ENCODE results near the gene HOXD13. TPM values are rescaled to one million over a fixed set of nuclear protein-coding genes. Genes with fewer than 3 reads are reported as not detected.
A peak's percentile ranks its signal among the peaks of the same experiment; 100 is the strongest.

Gene HOXD13
- total RNA-seq, 1 experiment from 2014 or later: 32.7 TPM

DNA sequence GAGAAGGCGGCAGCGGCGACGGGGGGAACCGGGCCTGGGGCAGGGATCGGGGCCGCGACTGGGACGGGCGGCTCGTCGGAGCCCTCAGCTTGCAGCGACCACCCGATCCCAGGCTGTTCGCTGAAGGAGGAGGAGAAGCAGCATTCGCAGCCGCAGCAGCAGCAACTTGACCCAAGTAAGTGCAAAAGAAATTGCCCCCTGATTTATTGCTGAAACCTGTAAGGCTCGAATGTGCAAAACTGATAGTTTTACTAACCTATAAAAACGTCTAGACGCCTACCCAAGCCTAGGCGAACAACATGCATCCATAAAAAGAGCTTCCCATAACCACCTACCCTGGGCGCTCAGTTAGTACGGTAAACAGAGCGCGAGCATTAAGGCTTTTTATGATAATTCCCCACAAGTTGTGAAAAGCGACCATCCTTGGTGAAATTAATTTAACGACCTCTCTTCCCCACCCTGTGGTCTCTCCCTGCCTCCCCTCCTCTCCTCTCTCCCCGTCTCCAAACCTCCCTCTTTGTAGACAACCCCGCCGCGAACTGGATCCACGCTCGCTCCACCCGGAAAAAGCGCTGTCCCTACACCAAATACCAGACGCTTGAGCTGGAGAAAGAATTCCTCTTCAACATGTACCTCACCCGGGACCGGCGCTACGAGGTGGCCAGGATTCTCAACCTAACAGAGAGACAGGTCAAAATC, 31.0 kb downstream of the HOXD13 start:
- BruUV-seq (replicated peaks): no TSS peak
- no peaks in the 10 kb centered on the region for H3K9me3 ChIP-seq (ENCODE audit: low read depth, low read length, poor library complexity, severe bottlenecking)
- intact Hi-C loops (cut with micrococcal nuclease; ENCODE audit: unreplicated experiment): loop anchor here (10.0 kb wide), 1 partner anchor 1631 kb away; no protein-coding TSS in a partner anchor
- ChIA-PET CTCF (no interaction called here), POLR2A (ENCODE audit: low non-redundant PET) (no interaction called here)
- H3K4me1 ChIP-seq (ENCODE audit: insufficient read depth, low read length, poor library complexity, severe bottlenecking): peaks cover 65% of the 10 kb centered on the region
- peak; percentile 61 for DNase-seq (ENCODE audit: low spot score)
- TF ChIP-seq, protein P1, sequence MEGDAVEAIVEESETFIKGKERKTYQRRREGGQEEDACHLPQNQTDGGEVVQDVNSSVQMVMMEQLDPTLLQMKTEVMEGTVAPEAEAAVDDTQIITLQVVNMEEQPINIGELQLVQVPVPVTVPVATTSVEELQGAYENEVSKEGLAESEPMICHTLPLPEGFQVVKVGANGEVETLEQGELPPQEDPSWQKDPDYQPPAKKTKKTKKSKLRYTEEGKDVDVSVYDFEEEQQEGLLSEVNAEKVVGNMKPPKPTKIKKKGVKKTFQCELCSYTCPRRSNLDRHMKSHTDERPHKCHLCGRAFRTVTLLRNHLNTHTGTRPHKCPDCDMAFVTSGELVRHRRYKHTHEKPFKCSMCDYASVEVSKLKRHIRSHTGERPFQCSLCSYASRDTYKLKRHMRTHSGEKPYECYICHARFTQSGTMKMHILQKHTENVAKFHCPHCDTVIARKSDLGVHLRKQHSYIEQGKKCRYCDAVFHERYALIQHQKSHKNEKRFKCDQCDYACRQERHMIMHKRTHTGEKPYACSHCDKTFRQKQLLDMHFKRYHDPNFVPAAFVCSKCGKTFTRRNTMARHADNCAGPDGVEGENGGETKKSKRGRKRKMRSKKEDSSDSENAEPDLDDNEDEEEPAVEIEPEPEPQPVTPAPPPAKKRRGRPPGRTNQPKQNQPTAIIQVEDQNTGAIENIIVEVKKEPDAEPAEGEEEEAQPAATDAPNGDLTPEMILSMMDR (conservative IDR thresholded peaks at IDR 0.05; ENCODE audit: low read depth, low read length): no peak
- TF ChIP-seq EZH2 (IDR thresholded peaks at IDR 0.05; ENCODE audit: borderline replicate concordance, low read depth, low read length, poor library complexity, severe bottlenecking): no peak
- peak overlapping the region; percentile 98 for H3K27ac ChIP-seq (ENCODE audit: low read depth, low read length, poor library complexity, severe bottlenecking)
- peaks cover 52% of the 10 kb centered on the region for H3K36me3 ChIP-seq (ENCODE audit: insufficient read depth, low read length, poor library complexity, severe bottlenecking)
- peak overlapping the region; percentile 71 for H3K4me3 ChIP-seq (ENCODE audit: low read depth, low read length, poor library complexity, severe bottlenecking)
- no peaks in the 10 kb centered on the region for H3K27me3 ChIP-seq (replicated peaks; ENCODE audit: insufficient read depth, low read depth, low read length, poor library complexity)

DNA sequence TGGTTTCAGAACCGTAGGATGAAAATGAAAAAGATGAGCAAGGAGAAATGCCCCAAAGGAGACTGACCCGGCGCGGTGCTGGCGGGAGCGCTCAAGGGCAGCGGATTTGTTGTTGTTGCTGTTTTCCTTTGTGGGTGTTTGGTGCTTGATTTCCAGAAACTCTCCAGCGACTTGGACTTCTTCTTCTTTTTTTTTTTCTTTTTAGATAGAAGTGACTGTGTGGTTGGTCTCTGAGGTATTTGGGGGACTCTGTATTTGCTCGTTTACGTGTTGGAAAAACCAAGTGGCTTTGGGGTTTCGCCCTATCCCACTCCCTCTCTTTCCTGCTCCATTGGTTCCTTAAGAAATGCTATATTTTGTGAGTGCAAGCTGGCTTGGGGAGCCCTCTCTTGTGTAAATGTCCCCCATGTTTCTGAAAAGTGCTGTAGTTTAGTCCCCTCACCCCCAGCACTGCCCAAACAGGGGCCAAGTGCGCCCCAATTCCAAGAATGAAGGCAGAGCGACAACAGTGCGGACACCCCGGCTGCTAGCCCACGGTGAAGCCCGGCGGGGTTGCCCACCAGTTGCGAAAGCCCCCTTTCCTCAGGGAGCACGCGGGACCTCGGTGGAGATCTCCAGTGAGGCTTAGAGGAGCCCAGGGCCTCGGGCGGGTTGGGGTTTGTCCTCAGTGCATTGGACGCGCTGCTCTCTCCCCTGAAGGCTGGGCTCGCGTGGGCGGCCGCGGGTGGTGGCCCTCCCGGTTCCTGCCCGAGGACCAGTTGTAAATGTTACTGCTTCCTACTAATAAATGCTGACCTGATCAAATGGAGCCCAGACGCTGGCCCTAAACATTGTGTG, 31.8 kb downstream of the HOXD13 start:
- no peaks in the 10 kb centered on the region for H3K27me3 ChIP-seq (replicated peaks; ENCODE audit: insufficient read depth, low read depth, low read length, poor library complexity)
- peaks cover 62% of the 10 kb centered on the region for H3K4me1 ChIP-seq (ENCODE audit: insufficient read depth, low read length, poor library complexity, severe bottlenecking)
- peaks cover 45% of the 10 kb centered on the region for H3K36me3 ChIP-seq (ENCODE audit: insufficient read depth, low read length, poor library complexity, severe bottlenecking)
- DNase-seq (ENCODE audit: low spot score): peak; percentile 41
- H3K4me3 ChIP-seq (ENCODE audit: low read depth, low read length, poor library complexity, severe bottlenecking): peak overlapping the region; percentile 71
- ChIA-PET POLR2A (ENCODE audit: low non-redundant PET) (no interaction called here), CTCF (no interaction called here)
- intact Hi-C loops (cut with micrococcal nuclease; ENCODE audit: unreplicated experiment): loop anchor here (10.0 kb wide), 1 partner anchor 1630 kb away; no protein-coding TSS in a partner anchor
- H3K9me3 ChIP-seq (ENCODE audit: low read depth, low read length, poor library complexity, severe bottlenecking): no peaks in the 10 kb centered on the region
- BruUV-seq (replicated peaks): TSS peak; percentile 37
- TF ChIP-seq, protein P1 (conservative IDR thresholded peaks at IDR 0.05; ENCODE audit: low read depth, low read length): no peak
- no peak for TF ChIP-seq EZH2 (IDR thresholded peaks at IDR 0.05; ENCODE audit: borderline replicate concordance, low read depth, low read length, poor library complexity, severe bottlenecking)
- H3K27ac ChIP-seq (ENCODE audit: low read depth, low read length, poor library complexity, severe bottlenecking): peak overlapping the region; percentile 98

DNA sequence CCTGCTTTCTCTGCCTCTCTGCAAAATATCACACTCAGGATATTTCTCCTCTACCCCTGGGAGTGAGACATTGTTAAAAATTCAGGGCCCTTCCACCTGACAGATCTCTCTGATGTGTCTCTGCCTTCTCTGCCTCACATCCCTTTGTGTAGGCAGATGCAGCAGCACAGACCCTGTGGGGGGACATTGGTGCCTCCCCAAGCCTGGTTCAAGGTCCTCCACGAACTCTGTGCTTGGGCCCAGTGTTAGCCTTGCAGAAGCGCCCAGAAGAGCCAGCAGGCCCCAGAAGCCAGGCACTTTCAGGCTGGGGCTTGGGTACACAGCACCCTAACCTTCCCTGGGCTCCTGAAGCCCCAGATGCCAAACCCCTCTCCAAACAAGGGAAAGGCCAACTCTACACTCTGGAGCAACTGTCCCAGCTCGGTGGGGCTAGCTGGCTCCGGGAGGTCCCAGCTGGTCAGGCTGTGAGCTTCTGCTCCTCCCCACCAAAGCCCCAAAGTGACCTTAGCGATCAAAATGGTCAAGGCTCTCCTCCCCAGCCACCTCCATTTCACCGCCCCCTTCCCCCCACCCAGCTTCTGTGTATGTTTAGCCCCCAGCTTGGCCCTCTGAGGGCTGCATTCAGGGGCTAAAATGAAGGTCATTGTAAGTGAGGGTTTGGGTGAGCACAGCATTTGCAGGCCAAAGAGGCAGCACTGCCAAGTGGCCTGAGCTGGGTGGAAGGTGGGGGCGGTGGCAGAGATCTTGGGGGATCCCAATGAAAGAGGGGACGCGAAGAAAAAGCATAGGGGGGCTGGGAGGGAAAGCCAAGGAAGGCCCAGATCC, 32.6 kb downstream of the HOXD13 start:
- H3K9me3 ChIP-seq (ENCODE audit: low read depth, low read length, poor library complexity, severe bottlenecking): no peaks in the 10 kb centered on the region
- H3K27me3 ChIP-seq (replicated peaks; ENCODE audit: insufficient read depth, low read depth, low read length, poor library complexity): no peaks in the 10 kb centered on the region
- H3K27ac ChIP-seq (ENCODE audit: low read depth, low read length, poor library complexity, severe bottlenecking): peak overlapping the region; percentile 98
- intact Hi-C loops (cut with micrococcal nuclease; ENCODE audit: unreplicated experiment): loop anchor here (5.0 to 10.0 kb wide), 4 partner anchors 427 to 1630 kb away; no protein-coding TSS in a partner anchor
- H3K4me1 ChIP-seq (ENCODE audit: insufficient read depth, low read length, poor library complexity, severe bottlenecking): peaks cover 54% of the 10 kb centered on the region
- H3K4me3 ChIP-seq (ENCODE audit: low read depth, low read length, poor library complexity, severe bottlenecking): peak overlapping the region; percentile 71
- peak; percentile 21 for DNase-seq (ENCODE audit: low spot score)
- CTCF ChIA-PET: interaction anchor here (0.6 kb wide), 1 partner anchor 1023 kb away, joined by 4 read pairs; no protein-coding TSS in a partner anchor
- H3K36me3 ChIP-seq (ENCODE audit: insufficient read depth, low read length, poor library complexity, severe bottlenecking): peaks cover 37% of the 10 kb centered on the region
- POLR2A ChIA-PET (ENCODE audit: low non-redundant PET): interaction anchor here (0.7 kb wide), 1 partner anchor 1025 kb away, joined by 4 read pairs; no protein-coding TSS in a partner anchor
- no TSS peak for BruUV-seq (replicated peaks)
- TF ChIP-seq EZH2 (IDR thresholded peaks at IDR 0.05; ENCODE audit: borderline replicate concordance, low read depth, low read length, poor library complexity, severe bottlenecking): no peak
- TF ChIP-seq, protein P1 (conservative IDR thresholded peaks at IDR 0.05; ENCODE audit: low read depth, low read length): no peak
